ENCODE results near the gene MLXIP. TPM values are rescaled to one million over a fixed set of nuclear protein-coding genes. Genes with fewer than 3 reads are reported as not detected.

MLXIP gene
- total and polyA plus RNA-seq, 2 of the 8 experiments (the other 6 are each of a cell fraction or from before 2014, with no cell fraction given): 5.5 to 40.5 TPM

- POLR2A ChIA-PET (ENCODE audit: partially characterized antibody): interaction anchor here (0.8 to 4.0 kb wide), 4 partner anchors 11 to 18 kb away, joined by 3 to 15 read pairs (median 3); no protein-coding TSS in a partner anchor
- FAIRE-seq: no peak
- Histone ChIP-seq H2BK12ac (ENCODE audit: low read depth, low read length) (no peak overlapping the region), H4K20me1 (replicated peaks in 1 of 2; ENCODE audit: control insufficient read depth in 1 of 2, insufficient read depth in 2 of 2, low read length in 2 of 2) (peaks cover 2 to 8% of the 10 kb centered on the region in 2 experiments), H2AFZ (ENCODE audit: low read length) (no peak overlapping the region), H2BK15ac (ENCODE audit: low read length) (no peak overlapping the region), H3K23me2 (ENCODE audit: low read depth, low read length) (peaks cover 9% of the 10 kb centered on the region; the same call in 1 of the 2 replicates), H4K91ac (replicated peaks; ENCODE audit: insufficient read length, low read length) (no peak overlapping the region), H2BK5ac (ENCODE audit: low read depth, low read length) (no peak overlapping the region), H4K5ac (ENCODE audit: insufficient read length, low read depth, low read length) (no peak overlapping the region), H3K4me2 (ENCODE audit: insufficient read depth in 1 of 2, low read depth in 2 of 2, low read length in 2 of 2) (no peak overlapping the region), H3K56ac (replicated peaks; ENCODE audit: insufficient read length, low read depth, low read length) (no peak overlapping the region), H4K8ac (ENCODE audit: extremely low read depth, insufficient read depth, low read length) (no peak overlapping the region), H3K36me3 (ENCODE audit: control insufficient read depth in 2 of 4, insufficient read depth in 4 of 4, low read length in 3 of 4) (no peaks in the 10 kb centered on the region; a peak in 1 of 8 replicates), H2AK5ac (ENCODE audit: low read depth, low read length) (no peak overlapping the region), H3K23ac (ENCODE audit: insufficient read length) (no peak overlapping the region), H3K18ac (ENCODE audit: extremely low read depth, low read length) (no peak overlapping the region), H3K79me2 (ENCODE audit: control insufficient read depth in 1 of 2, insufficient read depth in 2 of 2, low read length in 2 of 2) (peaks cover 0 to 8% of the 10 kb centered on the region in 2 experiments; a peak in 1 of 4 replicates), H2BK20ac (ENCODE audit: low read length) (no peak overlapping the region), H3K27ac (ENCODE audit: low read depth, low read length) (no peak overlapping the region), H3K9ac (replicated peaks in 1 of 4; ENCODE audit: extremely low read depth in 1 of 4, low read depth in 3 of 4, low read length in 3 of 4) (no peak overlapping the region), H3K14ac (ENCODE audit: insufficient read length) (no peak overlapping the region), H3K9me3 (ENCODE audit: insufficient read depth in 2 of 2, low read depth in 1 of 2, low read length in 1 of 2) (no peaks in the 10 kb centered on the region), H3K4me3 (ENCODE audit: extremely low read depth in 1 of 4, insufficient read depth in 2 of 4, low read depth in 3 of 4, low read length in 4 of 4) (no peak overlapping the region), H3K4ac (replicated peaks; ENCODE audit: insufficient read length, low read depth, low read length) (no peak overlapping the region), H3K27me3 (replicated peaks in 1 of 4; ENCODE audit: control insufficient read depth in 3 of 4, extremely low read depth in 1 of 4, insufficient read depth in 3 of 4, low read length in 3 of 4) (no peaks in the 10 kb centered on the region; a peak in 1 of 7 replicates), H2BK120ac (replicated peaks; ENCODE audit: low read depth, low read length) (no peak overlapping the region), H3K79me1 (ENCODE audit: low read depth, low read length) (peaks cover 9% of the 10 kb centered on the region), H3K4me1 (replicated peaks in 1 of 4; ENCODE audit: control insufficient read depth in 3 of 4, insufficient read depth in 4 of 4, low read length in 3 of 4) (peaks cover 0 to 6% (median 0%) of the 10 kb centered on the region in 4 experiments; a peak in 3 of 7 replicates)
- 89% methylated on average over 6 of the region's 6 CpGs; no CpG with 5 or more reads in 1 of the 2 experiments for WGBS, 2 experiments (ENCODE audit: extremely low coverage in 1 of 2, insufficient coverage in 1 of 2, insufficient read length in 1 of 2, insufficient replicate concordance in 2 of 2, low coverage in 1 of 2, low lambda C conversion rate in 2 of 2, missing lambda C conversion rate in 1 of 2)
- no peak for DNase-seq (ENCODE audit: low read depth in 1 of 2, low spot score in 2 of 2)
- CTCF ChIA-PET (ENCODE audit: partially characterized antibody): interaction anchor here (0.6 to 4.8 kb wide), 7 partner anchors 8 to 696 kb away, joined by 3 to 40 read pairs (median 3); no protein-coding TSS in a partner anchor
- TF ChIP-seq ZNF274 (IDR thresholded peaks at IDR 0.05; ENCODE audit: borderline replicate concordance, extremely low read depth, low read length): no peak
- TF ChIP-seq RFX5 (IDR thresholded peaks at IDR 0.05; ENCODE audit: borderline replicate concordance, low read depth, low read length): no peak
- no peak for TF ChIP-seq ATF2 (IDR thresholded peaks at IDR 0.05; ENCODE audit: low read length)
- no peak for TF ChIP-seq MAX (IDR thresholded peaks at IDR 0.05)
- no peak for TF ChIP-seq POLR2A (IDR thresholded peaks at IDR 0.05; ENCODE audit: control extremely low read depth in 1 of 2, low read depth in 2 of 2, low read length in 2 of 2)
- TF ChIP-seq CREB1 (IDR thresholded peaks at IDR 0.05): no peak
- TF ChIP-seq RNF2 (IDR thresholded peaks at IDR 0.05; ENCODE audit: borderline replicate concordance, low read depth, low read length, missing control alignments, poor library complexity, severe bottlenecking): no peak
- no peak for TF ChIP-seq TEAD4 (IDR thresholded peaks at IDR 0.05; ENCODE audit: low read depth, low read length)
Observed at GRCh38 chr12:122099280-122099749, 20.8 kb downstream of the MLXIP start.
